ENCODE results near the gene TMEM121. TPM values are rescaled to one million over a fixed set of nuclear protein-coding genes. Genes with fewer than 3 reads are reported as not detected.
A peak's percentile ranks its signal among the peaks of the same experiment; 100 is the strongest.

TMEM121 gene
- total and polyA plus RNA-seq, 2 of the 8 experiments (the other 6 are each of a cell fraction or from before 2014, with no cell fraction given), result 1.9 TPM; not detected in 1

- CTCF ChIA-PET (ENCODE audit: partially characterized antibody), result interaction anchor here (0.5 to 1.7 kb wide), 5 partner anchors 11 to 102 kb away, joined by 3 to 6 read pairs (median 3); no protein-coding TSS in a partner anchor
- FAIRE-seq (no peak), DNase-seq (ENCODE audit: low read depth in 1 of 2, low spot score in 2 of 2) (no peak)
- Histone ChIP-seq H4K5ac (ENCODE audit: insufficient read length, low read depth, low read length) (no peak overlapping the region), H3K27me3 (replicated peaks in 1 of 4; ENCODE audit: control insufficient read depth in 3 of 4, extremely low read depth in 1 of 4, insufficient read depth in 3 of 4, low read length in 3 of 4) (peaks cover 54 to 89% (median 76%) of the 10 kb centered on the region in 4 experiments), H2BK15ac (ENCODE audit: low read length) (no peak overlapping the region), H3K23ac (ENCODE audit: insufficient read length) (no peak overlapping the region), H3K4me1 (replicated peaks in 1 of 4; ENCODE audit: control insufficient read depth in 3 of 4, insufficient read depth in 4 of 4, low read length in 3 of 4) (peaks cover 0 to 50% (median 32%) of the 10 kb centered on the region in 4 experiments; a peak in 6 of 7 replicates), H3K9me3 (ENCODE audit: insufficient read depth in 2 of 2, low read depth in 1 of 2, low read length in 1 of 2) (no peaks in the 10 kb centered on the region), H3K56ac (replicated peaks; ENCODE audit: insufficient read length, low read depth, low read length) (no peak overlapping the region), H3K4me3 (ENCODE audit: extremely low read depth in 1 of 4, insufficient read depth in 2 of 4, low read depth in 3 of 4, low read length in 4 of 4) (peak overlapping the region in 1 of 4 experiments; percentile 53; a peak in 2 of 8 replicates), H2BK12ac (ENCODE audit: low read depth, low read length) (no peak overlapping the region), H3K9ac (replicated peaks in 1 of 4; ENCODE audit: extremely low read depth in 1 of 4, low read depth in 3 of 4, low read length in 3 of 4) (no peak overlapping the region), H3K36me3 (ENCODE audit: control insufficient read depth in 2 of 4, insufficient read depth in 4 of 4, low read length in 3 of 4) (peaks cover 0 to 3% (median 0%) of the 10 kb centered on the region in 4 experiments; a peak in 1 of 8 replicates), H4K20me1 (replicated peaks in 1 of 2; ENCODE audit: control insufficient read depth in 1 of 2, insufficient read depth in 2 of 2, low read length in 2 of 2) (peaks cover 4 to 10% of the 10 kb centered on the region in 2 experiments), H3K4me2 (ENCODE audit: insufficient read depth in 1 of 2, low read depth in 2 of 2, low read length in 2 of 2) (peak overlapping the region; percentile 58 to 72; a peak in 3 of 4 replicates), H3K4ac (replicated peaks; ENCODE audit: insufficient read length, low read depth, low read length) (no peak overlapping the region), H2BK20ac (ENCODE audit: low read length) (no peak overlapping the region), H3K14ac (ENCODE audit: insufficient read length) (no peak overlapping the region), H3K27ac (ENCODE audit: low read depth, low read length) (no peak overlapping the region), H2AFZ (ENCODE audit: low read length) (no peak overlapping the region), H2BK120ac (replicated peaks; ENCODE audit: low read depth, low read length) (no peak overlapping the region), H3K18ac (ENCODE audit: extremely low read depth, low read length) (no peak overlapping the region), H3K79me1 (ENCODE audit: low read depth, low read length) (no peaks in the 10 kb centered on the region), H2AK5ac (ENCODE audit: low read depth, low read length) (no peak overlapping the region), H4K91ac (replicated peaks; ENCODE audit: insufficient read length, low read length) (no peak overlapping the region), H3K23me2 (ENCODE audit: low read depth, low read length) (peaks cover 15% of the 10 kb centered on the region; the same call in 1 of the 2 replicates), H2BK5ac (ENCODE audit: low read depth, low read length) (no peak overlapping the region), H4K8ac (ENCODE audit: extremely low read depth, insufficient read depth, low read length) (no peak overlapping the region), H3K79me2 (ENCODE audit: control insufficient read depth in 1 of 2, insufficient read depth in 2 of 2, low read length in 2 of 2) (no peaks in the 10 kb centered on the region)
- TF ChIP-seq SRF (IDR thresholded peaks at IDR 0.05; ENCODE audit: low read depth, low read length), result no peak
- TF ChIP-seq MAX (IDR thresholded peaks at IDR 0.05), result peak; percentile 61
- TF ChIP-seq RXRA (IDR thresholded peaks at IDR 0.05; ENCODE audit: insufficient read depth, low read depth, low read length), result no peak
- no peak for TF ChIP-seq BACH1 (IDR thresholded peaks at IDR 0.05; ENCODE audit: low read length)
- no peak for TF ChIP-seq KDM1A (IDR thresholded peaks at IDR 0.05; ENCODE audit: borderline replicate concordance, low read length)
- TF ChIP-seq SUZ12 (IDR thresholded peaks at IDR 0.05; ENCODE audit: low read length), result peak; percentile 49
- peak; percentile 71 for TF ChIP-seq EZH2 (IDR thresholded peaks at IDR 0.05; ENCODE audit: low read depth, low read length, severe bottlenecking)
- POLR2A ChIA-PET (ENCODE audit: partially characterized antibody), result no interaction called here
- 11% methylated on average over 15 of the region's 81 CpGs; no CpG with 5 or more reads in 1 of the 2 experiments for WGBS, 2 experiments (ENCODE audit: extremely low coverage in 1 of 2, insufficient coverage in 1 of 2, insufficient read length in 1 of 2, insufficient replicate concordance in 2 of 2, low coverage in 1 of 2, low lambda C conversion rate in 2 of 2, missing lambda C conversion rate in 1 of 2)
Measured at GRCh38 chr14:105478398-105479251, 47.8 kb upstream of the TMEM121 start.

Data from H1 (cell line).